BJ (cell line): ENCODE data around the gene SGF29. TPM values are rescaled to one million over a fixed set of nuclear protein-coding genes. Genes with fewer than 3 reads are reported as not detected.
"Not testable (repeated sequence)": the region's sequence is repeated elsewhere in the genome, so short reads cannot be mapped to it uniquely, and the experiment has no call there.

ENCODE experiments used
- CTCF ChIA-PET: fragments of 350-600 bp; formaldehyde crosslinking; extraction: SDS; loops from one replicate; lab custom pipeline; 2021; ENCODE audit warnings: antibody characterized with exemption, inconsistent platforms; lab: Yijun Ruan, JAX
- POLR2A ChIA-PET: fragments of 300-600 bp; sonication (Branson Sonifier 250); formaldehyde crosslinking; extraction: SDS; loops from one replicate; lab custom pipeline; 2021; ENCODE audit warnings: antibody characterized with exemption; lab: Charles Lee
- DNase-seq: peaks from one replicate; pipeline ENCODE4 v3.0.0-alpha.2; 2011; ENCODE audit warnings: low read depth
- H3K27me3 ChIP-seq: 2 replicates; pipeline ENCODE4 v1.6.0; 2011; ENCODE audit warnings: low read length; ENCODE audit not compliant: control insufficient read depth, insufficient read depth
- H3K36me3 ChIP-seq: 2 replicates; pipeline ENCODE4 v1.5.1; 2011; ENCODE audit warnings: low read length; ENCODE audit not compliant: control insufficient read depth, insufficient read depth
- H3K4me3 ChIP-seq: 2 replicates; pipeline ENCODE4 v1.5.1; 2011; ENCODE audit warnings: low read depth, mild to moderate bottlenecking, control low read depth, low read length
- polyA plus RNA-seq: library from polyadenylated mRNA; depleted of rRNA; stranded (reverse); fragments of >200 nt; gene quantifications from 2 replicates; pipeline ENCODE4 v1.2.3, GENCODE V29; 2011
- TF ChIP-seq, protein P1 (sequence below): IDR thresholded peaks from 2 replicates; pipeline ENCODE4 v1.5.1; 2011; ENCODE audit warnings: low read depth, mild to moderate bottlenecking, control low read depth, inconsistent platforms, low read length, moderate library complexity; ENCODE audit not compliant: insufficient read depth

The SGF29 gene
- polyA plus RNA-seq, 1 experiment = 2.4 TPM

DNA sequence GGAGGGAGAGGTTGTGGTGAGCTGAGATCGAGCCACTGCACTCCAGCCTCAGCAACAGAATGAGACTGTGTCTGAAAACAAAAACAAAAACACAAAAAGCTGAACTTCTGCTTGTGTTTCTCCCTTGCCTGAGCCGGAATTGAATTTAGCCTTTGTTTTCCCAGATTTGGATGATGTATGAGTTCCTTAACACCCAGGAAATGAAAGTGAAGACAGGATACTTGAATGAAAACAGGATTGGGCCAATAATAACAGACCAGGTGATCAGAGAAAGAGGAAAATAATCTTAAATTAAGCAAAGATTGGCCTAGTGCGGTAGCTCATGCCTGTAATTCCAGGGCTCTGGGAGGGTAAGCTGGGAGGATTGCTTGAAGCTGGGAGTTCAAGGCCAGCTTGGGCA is 13.4 kb upstream of the SGF29 start:
- DNase-seq = no peak
- ChIA-PET POLR2A (no interaction called here), CTCF (interaction anchor here (2.2 kb wide), 1 partner anchor 9 kb away, joined by 7 read pairs; no protein-coding TSS in a partner anchor)
- H3K4me3 ChIP-seq = no peak overlapping the region
- peaks cover 6% of the 10 kb centered on the region for H3K36me3 ChIP-seq
- no peaks in the 10 kb centered on the region for H3K27me3 ChIP-seq
- TF ChIP-seq, protein P1, sequence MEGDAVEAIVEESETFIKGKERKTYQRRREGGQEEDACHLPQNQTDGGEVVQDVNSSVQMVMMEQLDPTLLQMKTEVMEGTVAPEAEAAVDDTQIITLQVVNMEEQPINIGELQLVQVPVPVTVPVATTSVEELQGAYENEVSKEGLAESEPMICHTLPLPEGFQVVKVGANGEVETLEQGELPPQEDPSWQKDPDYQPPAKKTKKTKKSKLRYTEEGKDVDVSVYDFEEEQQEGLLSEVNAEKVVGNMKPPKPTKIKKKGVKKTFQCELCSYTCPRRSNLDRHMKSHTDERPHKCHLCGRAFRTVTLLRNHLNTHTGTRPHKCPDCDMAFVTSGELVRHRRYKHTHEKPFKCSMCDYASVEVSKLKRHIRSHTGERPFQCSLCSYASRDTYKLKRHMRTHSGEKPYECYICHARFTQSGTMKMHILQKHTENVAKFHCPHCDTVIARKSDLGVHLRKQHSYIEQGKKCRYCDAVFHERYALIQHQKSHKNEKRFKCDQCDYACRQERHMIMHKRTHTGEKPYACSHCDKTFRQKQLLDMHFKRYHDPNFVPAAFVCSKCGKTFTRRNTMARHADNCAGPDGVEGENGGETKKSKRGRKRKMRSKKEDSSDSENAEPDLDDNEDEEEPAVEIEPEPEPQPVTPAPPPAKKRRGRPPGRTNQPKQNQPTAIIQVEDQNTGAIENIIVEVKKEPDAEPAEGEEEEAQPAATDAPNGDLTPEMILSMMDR = no peak

DNA sequence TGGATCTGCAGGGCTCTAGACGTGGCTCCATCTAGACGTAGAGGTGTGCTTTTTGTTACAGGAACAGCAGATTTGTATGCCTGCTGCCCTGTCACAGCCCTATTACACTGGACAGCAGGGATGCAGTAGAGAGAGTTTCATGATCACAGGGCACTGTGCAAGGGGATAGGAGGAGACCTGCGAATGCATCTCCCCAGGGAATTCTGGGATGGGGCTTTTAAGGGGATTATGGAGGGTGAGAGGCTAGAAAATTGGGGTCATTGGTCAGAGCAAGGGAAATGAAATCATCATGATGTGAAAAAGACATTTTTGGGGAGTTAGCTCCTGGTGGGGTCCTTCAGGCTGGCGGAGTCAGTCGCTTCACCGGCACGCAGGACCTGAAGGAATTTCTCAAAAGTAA is 11.1 kb upstream of the SGF29 start:
- POLR2A ChIA-PET = no interaction called here
- DNase-seq = no peak

DNA sequence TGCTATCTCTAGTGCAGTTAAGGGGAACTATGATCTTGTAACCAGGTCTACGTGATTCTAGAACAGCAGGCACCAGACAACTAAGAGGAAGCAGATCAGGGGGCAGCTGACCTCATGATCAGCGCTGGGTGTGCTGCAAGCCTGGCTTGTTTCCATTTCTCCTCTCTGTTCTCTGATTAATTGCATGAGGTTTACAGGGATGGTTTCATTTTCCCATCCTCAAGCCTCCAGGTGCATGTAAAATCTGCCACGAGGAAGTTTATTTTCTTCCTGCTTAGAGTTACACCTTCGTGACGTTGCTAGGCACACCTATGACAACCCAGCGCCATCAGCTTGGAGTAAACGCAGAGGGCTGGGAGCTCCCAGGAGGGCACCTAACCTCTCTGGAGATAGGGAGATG is 10.6 kb upstream of the SGF29 start:
- TF ChIP-seq, protein P1 = no peak
- Histone ChIP-seq H3K27me3 (0 out of 2 replicates have a peak, but pooled peaks cover 1% of the 10 kb centered on the region), H3K36me3 (no peaks in the 10 kb centered on the region), H3K4me3 (no peak overlapping the region)
- DNase-seq = no peak
- POLR2A ChIA-PET = no interaction called here
- CTCF ChIA-PET = no interaction called here

More for the DNA sequence above, 11.1 kb upstream of the SGF29 start:
- CTCF ChIA-PET = no interaction called here
- TF ChIP-seq, protein P1 = no peak
- Histone ChIP-seq H3K27me3 (0 out of 2 replicates have a peak, but pooled peaks cover 1% of the 10 kb centered on the region), H3K36me3 (peaks cover 3% of the 10 kb centered on the region), H3K4me3 (no peak overlapping the region)

DNA sequence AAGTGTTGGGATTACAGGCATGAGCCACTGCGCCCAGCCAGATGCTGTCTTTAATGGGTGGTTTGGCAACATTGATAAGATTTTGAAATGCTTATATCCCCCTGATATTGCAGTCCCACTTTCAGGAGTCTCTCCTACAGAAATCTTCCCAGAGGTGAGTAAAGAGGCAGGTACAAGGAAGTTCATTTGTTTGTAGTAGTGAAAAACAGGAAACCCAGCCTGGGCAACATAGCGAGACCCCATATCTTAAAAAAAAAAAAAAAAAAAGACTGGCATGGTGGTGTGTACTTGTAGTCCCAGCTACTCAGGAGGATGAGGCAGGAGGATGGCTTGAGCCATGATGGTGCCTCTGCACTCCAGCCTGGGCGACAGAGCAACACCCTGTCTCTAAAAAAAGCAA is 8.7 kb upstream of the SGF29 start:
- TF ChIP-seq, protein P1 = no peak
- ChIA-PET POLR2A (no interaction called here), CTCF (no interaction called here)
- H3K27me3 ChIP-seq = 0 out of 2 replicates have a peak, but pooled peaks cover 1% of the 10 kb centered on the region
- no peaks in the 10 kb centered on the region for H3K36me3 ChIP-seq
- DNase-seq = no peak
- H3K4me3 ChIP-seq = no peak overlapping the region

DNA sequence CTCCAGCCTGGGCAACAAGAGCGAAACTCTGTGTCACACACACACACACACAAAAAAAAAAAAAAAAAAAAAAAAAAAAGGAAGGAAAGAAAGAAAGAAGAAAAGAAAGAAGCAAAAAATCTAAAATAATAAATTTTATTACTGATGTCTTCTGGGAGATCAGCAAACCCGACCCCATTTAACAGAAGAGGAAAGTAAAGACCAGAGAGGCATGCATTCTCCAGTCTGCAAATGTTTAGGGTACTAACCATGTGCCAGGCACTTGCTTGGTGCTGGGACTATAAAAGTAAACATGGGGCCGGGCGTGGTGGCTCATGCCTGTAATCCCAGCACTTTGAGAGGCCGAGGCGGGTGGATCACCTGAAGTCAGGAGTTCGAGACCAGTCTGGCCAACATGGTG is 7.8 kb upstream of the SGF29 start:
- CTCF ChIA-PET, H3K27me3 ChIP-seq, H3K36me3 ChIP-seq, H3K4me3 ChIP-seq, DNase-seq, POLR2A ChIA-PET: not testable (repeated sequence)

DNA sequence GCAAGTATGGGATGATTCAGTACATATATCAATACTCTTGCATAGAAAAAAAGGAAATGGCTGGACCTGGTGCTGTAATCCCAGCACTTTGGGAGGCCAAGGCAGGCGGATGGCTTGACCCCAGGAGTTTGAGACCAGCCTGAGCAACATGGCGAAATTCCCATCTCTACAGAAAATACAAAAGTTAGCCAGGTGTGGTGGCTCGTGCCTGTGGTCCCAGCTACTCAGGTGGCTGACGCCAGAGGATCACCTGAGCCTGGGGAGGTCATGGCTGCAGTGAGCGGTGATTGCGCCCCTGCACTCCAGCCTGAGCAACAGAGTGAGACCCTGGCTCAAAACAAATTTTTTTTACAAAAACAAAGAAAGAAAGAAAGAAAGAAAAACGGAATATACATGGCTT is 7.1 kb upstream of the SGF29 start:
- TF ChIP-seq, protein P1 = no peak
- ChIA-PET POLR2A (no interaction called here), CTCF (no interaction called here)
- Histone ChIP-seq H3K4me3 (no peak overlapping the region), H3K36me3 (no peaks in the 10 kb centered on the region), H3K27me3 (0 out of 2 replicates have a peak, but pooled peaks cover 1% of the 10 kb centered on the region)
- DNase-seq = no peak
